Right atrium auricular region (tissue), 2 donors: Measurements from ENCODE around the gene ARF3. TPM values are rescaled to one million over a fixed set of nuclear protein-coding genes. Genes with fewer than 3 reads are reported as not detected.
A peak's percentile ranks its signal among the peaks of the same experiment; 100 is the strongest.

Experiments used
- DNase-seq: peaks from one replicate; pipeline ENCODE4 v3.0.0-alpha.2; 2019; ENCODE audit warnings: low spot score
- H3K27ac ChIP-seq, 2 donors: fragments of 200-600 bp; sonication (generic); 1 replicate in 1 of 2; 2 replicates in 1 of 2; pipeline ENCODE4 v1.5.1; 2016 to 2019
- H3K27me3 ChIP-seq, 2 donors: fragments of 200-600 bp; sonication (generic); one replicate each; pipeline versions ENCODE4 v1.5.1 to v1.6.0; 2017 to 2019
- H3K36me3 ChIP-seq: fragments of 200-600 bp; sonication (generic); one replicate; pipeline ENCODE4 v1.5.1; 2016
- H3K4me1 ChIP-seq, 2 donors: fragments of 200-600 bp; sonication (generic); one replicate each; pipeline versions ENCODE4 v1.5.1 to v1.6.0; 2017 to 2019
- H3K4me3 ChIP-seq, 2 donors: fragments of 200-600 bp; sonication (generic); 1 replicate in 1 of 2; 2 replicates in 1 of 2; pipeline ENCODE4 v1.5.1; 2017 to 2019; ENCODE audit warnings: mild to moderate bottlenecking in 1 of 2, moderate library complexity in 1 of 2
- H3K9me3 ChIP-seq, 2 donors: fragments of 200-600 bp; sonication (generic); one replicate each; pipeline ENCODE4 v1.5.1; 2019
- total RNA-seq, 2 donors: library from RNA; depleted of rRNA; stranded (reverse); fragments of >200 nt; gene quantifications; one replicate each; pipeline ENCODE4 v1.1.0, GENCODE V29; 2016
- TF ChIP-seq, protein P1 (sequence below), 2 donors: fragments of 200-600 bp; sonication (generic); IDR thresholded peaks; one replicate each; pipeline ENCODE4 v1.5.1; 2019; ENCODE audit warnings: antibody characterized with exemption in 2 of 2

Gene ARF3
- total RNA-seq, 2 donors from 2014 or later, result 35.5 to 48.8 TPM

DNA sequence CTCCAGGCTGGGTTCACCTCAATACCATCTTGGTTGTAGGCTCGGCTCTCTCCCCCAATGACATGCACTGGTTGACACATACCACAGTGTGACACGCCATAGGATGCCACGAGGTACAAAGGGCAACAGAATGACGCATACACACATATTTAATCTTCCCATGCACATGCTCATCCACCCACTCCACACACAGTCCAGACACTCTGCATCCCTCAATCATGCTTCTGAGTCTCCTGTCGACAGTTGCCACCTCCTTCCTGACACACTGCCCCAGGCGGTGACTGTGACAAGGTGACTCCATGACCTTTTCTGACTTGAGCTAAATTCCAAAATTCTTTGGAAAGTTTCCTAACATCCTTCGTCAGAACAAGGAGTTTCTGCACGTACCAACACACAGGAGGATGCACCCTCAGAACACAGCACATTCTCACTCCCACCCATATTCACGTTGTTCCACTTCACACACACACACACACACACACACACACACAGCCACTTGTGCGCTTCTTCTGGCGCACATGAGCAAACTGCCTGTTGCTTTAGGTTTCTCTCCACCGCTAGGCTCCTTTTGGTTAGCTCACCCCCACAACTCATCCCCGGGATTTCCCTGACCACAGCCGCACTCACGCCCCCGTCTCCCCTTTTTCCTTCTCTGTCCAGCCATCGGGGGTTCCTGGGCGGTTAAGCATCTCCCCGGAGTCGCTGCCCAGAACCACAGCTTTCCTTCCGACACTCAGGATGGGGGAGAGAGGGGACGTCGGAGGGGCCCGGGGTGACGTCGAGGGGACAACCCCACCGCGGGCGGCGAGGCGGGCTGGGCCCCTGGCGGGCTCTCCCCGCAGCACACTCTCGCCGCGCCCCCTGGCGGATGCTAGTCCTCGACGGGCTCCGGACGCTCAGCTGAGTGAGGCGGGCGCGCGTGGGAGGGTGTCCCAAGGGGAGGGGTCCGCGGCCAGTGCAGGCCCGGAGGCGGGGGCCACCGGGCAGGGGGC, 20.3 kb upstream of the ARF3 start:
- TF ChIP-seq, protein P1, sequence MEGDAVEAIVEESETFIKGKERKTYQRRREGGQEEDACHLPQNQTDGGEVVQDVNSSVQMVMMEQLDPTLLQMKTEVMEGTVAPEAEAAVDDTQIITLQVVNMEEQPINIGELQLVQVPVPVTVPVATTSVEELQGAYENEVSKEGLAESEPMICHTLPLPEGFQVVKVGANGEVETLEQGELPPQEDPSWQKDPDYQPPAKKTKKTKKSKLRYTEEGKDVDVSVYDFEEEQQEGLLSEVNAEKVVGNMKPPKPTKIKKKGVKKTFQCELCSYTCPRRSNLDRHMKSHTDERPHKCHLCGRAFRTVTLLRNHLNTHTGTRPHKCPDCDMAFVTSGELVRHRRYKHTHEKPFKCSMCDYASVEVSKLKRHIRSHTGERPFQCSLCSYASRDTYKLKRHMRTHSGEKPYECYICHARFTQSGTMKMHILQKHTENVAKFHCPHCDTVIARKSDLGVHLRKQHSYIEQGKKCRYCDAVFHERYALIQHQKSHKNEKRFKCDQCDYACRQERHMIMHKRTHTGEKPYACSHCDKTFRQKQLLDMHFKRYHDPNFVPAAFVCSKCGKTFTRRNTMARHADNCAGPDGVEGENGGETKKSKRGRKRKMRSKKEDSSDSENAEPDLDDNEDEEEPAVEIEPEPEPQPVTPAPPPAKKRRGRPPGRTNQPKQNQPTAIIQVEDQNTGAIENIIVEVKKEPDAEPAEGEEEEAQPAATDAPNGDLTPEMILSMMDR (IDR thresholded peaks at IDR 0.05), result peak; percentile 75 to 81
- Histone ChIP-seq H3K27me3 (peaks cover 7 to 40% of the 10 kb centered on the region in 2 donors), H3K27ac (no peak overlapping the region), H3K4me1 (peaks cover 0 to 50% of the 10 kb centered on the region in 2 donors), H3K36me3 (no peaks in the 10 kb centered on the region), H3K9me3 (no peaks in the 10 kb centered on the region), H3K4me3 (peak overlapping the region in 1 of 2 donors; percentile 45)
- no peak for DNase-seq

GRCh38 chr12:48973941-48974673, 16.8 kb upstream of the ARF3 start:
- TF ChIP-seq, protein P1 (IDR thresholded peaks at IDR 0.05), result peak; percentile 56 to 70
- H3K36me3 ChIP-seq, result no peaks in the 10 kb centered on the region
- peaks cover 9 to 28% of the 10 kb centered on the region in 2 donors for H3K27me3 ChIP-seq
- H3K9me3 ChIP-seq, result no peaks in the 10 kb centered on the region
- peak; percentile 85 for DNase-seq
- H3K27ac ChIP-seq, result peak overlapping the region in 1 of 2 donors; percentile 21
- peaks cover 0 to 55% of the 10 kb centered on the region in 2 donors for H3K4me1 ChIP-seq
- H3K4me3 ChIP-seq, result no peak overlapping the region

DNA sequence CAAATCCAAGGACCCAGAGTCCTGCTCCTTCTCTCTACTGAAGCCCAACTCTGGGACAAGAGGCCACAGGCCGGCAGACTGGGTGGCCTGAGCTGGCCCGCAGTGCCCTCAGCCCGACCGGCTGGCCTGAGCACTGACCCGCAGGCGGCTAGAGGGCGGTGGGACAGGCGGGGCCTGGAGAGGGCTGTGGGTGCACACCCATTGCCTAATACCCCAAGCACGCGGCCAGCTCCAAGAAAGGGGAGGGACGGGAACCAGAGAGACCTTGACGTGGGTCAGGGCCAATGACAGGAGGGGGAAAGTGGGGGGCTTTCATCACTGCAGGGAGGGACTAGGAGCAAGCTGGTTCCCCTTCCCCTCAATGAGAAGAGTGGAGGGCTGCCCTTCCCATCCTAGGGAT, 16.2 kb upstream of the ARF3 start:
- no peak overlapping the region for H3K4me3 ChIP-seq
- no peaks in the 10 kb centered on the region for H3K36me3 ChIP-seq
- peaks cover 4 to 23% of the 10 kb centered on the region in 2 donors for H3K27me3 ChIP-seq
- H3K9me3 ChIP-seq, result no peaks in the 10 kb centered on the region
- peak; percentile 83 for DNase-seq
- peaks cover 0 to 49% of the 10 kb centered on the region in 2 donors for H3K4me1 ChIP-seq
- peak overlapping the region; percentile 15 to 67 for H3K27ac ChIP-seq
- TF ChIP-seq, protein P1 (IDR thresholded peaks at IDR 0.05), result no peak

DNA sequence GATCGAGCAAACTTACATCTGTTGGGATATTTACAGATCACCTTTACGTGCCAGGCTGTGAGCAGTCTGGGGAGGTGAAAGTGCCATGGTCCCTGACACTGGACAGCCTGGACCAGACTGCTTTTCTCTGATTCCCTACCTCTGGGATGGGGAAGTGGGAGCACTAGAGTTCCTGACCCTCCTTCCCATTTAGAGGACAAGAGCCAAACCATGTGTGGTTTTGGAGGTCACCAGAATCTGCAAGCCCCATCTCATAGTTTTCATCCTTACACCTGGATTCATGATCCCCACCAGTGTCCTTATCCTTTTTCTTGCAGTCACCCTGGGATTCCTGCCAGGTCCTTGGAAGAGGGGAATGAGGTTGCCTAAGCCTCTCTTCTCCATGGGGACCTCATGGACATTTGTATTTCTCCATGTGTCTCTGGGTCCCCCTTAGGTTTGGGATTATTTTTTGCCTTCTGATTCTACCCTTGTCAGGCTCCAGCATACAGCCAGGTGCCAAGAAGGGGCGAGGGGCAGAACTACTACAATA, 15.7 kb upstream of the ARF3 start:
- peaks cover 0 to 44% of the 10 kb centered on the region in 2 donors for H3K4me1 ChIP-seq
- no peak for DNase-seq

More for the DNA sequence above, 15.7 kb upstream of the ARF3 start:
- H3K4me3 ChIP-seq, result no peak overlapping the region
- peaks cover 3 to 18% of the 10 kb centered on the region in 2 donors for H3K27me3 ChIP-seq
- H3K36me3 ChIP-seq, result no peaks in the 10 kb centered on the region
- peak overlapping the region; percentile 15 to 67 for H3K27ac ChIP-seq
- TF ChIP-seq, protein P1 (IDR thresholded peaks at IDR 0.05), result no peak
- no peaks in the 10 kb centered on the region for H3K9me3 ChIP-seq
